ENCODE measurements around the gene BRD7.
A peak's percentile ranks its signal among the peaks of the same experiment; 100 is the strongest.

BRD7 gene

DNA sequence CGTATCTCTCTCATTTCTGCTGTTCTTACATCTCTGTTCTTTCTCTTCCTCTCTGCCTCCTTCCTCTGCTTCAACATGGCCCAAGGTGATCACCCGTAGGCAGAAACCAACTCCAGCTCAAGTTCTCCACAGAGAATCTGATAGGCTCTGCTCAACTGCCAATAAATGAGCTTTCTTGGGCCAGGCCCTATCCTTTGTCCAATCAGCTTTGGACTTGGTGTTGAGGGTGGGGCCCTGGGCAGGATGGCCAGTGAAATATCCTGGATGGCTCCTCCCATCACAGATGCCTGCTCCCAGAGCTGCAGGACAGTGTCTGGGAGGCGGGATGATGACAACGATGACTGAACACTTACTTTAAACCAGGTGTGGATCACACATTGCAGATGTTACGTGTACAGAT, 17.4 kb upstream of the BRD7 start:
- in situ Hi-C loops (cut with HindIII; ENCODE audit: low pct_ligation_motif_present, low sequenced_read_pairs), result no loop called here
- DNase-seq, result no peak
- H3K27me3 ChIP-seq (replicated peaks), result no peaks in the 10 kb centered on the region
- no peak overlapping the region for H3K27ac ChIP-seq
- TF ChIP-seq, protein P1, sequence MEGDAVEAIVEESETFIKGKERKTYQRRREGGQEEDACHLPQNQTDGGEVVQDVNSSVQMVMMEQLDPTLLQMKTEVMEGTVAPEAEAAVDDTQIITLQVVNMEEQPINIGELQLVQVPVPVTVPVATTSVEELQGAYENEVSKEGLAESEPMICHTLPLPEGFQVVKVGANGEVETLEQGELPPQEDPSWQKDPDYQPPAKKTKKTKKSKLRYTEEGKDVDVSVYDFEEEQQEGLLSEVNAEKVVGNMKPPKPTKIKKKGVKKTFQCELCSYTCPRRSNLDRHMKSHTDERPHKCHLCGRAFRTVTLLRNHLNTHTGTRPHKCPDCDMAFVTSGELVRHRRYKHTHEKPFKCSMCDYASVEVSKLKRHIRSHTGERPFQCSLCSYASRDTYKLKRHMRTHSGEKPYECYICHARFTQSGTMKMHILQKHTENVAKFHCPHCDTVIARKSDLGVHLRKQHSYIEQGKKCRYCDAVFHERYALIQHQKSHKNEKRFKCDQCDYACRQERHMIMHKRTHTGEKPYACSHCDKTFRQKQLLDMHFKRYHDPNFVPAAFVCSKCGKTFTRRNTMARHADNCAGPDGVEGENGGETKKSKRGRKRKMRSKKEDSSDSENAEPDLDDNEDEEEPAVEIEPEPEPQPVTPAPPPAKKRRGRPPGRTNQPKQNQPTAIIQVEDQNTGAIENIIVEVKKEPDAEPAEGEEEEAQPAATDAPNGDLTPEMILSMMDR (IDR thresholded peaks at IDR 0.05; ENCODE audit: low read depth, low read length, missing control alignments), result no peak
- no peaks in the 10 kb centered on the region for H3K36me3 ChIP-seq (replicated peaks)
- H3K4me3 ChIP-seq (ENCODE audit: low read depth, low read length), result no peak overlapping the region

DNA sequence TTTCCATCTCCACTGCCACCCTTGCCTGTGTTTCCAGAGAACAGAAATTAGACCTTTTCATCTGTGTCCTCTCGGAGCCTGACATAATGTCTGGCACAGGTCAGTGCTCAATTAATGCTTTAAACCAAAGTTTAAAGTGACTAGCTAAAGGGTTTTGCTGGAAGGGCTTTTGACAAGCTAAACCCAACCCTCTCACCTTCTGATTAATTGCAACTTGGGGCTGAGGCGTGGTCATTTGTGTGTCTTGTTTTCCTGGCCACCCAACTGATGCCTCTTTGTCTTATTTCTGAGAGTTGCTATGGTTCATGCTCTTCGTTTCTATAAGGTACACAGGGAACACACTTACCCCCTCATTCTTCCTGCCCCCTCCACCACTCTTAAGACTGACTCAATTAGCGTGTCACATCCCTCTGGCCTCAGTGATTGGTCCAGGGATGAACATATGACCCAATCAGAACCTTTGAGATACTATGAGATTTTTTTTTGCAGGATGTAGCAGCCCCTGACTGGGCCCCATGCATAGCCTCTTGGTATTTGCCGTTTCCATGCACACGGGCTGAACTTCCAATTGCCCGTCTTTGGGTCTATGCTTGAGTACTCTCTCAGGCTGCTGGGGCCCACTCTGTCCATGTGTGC, 15.8 kb upstream of the BRD7 start:
- in situ Hi-C loops (cut with HindIII; ENCODE audit: low pct_ligation_motif_present, low sequenced_read_pairs), result no loop called here
- TF ChIP-seq, protein P1 (IDR thresholded peaks at IDR 0.05; ENCODE audit: low read depth, low read length, missing control alignments), result no peak
- Histone ChIP-seq H3K27ac (no peak overlapping the region), H3K36me3 (replicated peaks) (no peaks in the 10 kb centered on the region), H3K4me3 (ENCODE audit: low read depth, low read length) (no peak overlapping the region), H3K27me3 (replicated peaks) (no peaks in the 10 kb centered on the region)
- DNase-seq, result no peak

- in situ Hi-C loops (cut with HindIII; ENCODE audit: low pct_ligation_motif_present, low sequenced_read_pairs), result no loop called here
- TF ChIP-seq, protein P1 (IDR thresholded peaks at IDR 0.05; ENCODE audit: low read depth, low read length, missing control alignments), result peak; percentile 38
- Histone ChIP-seq H3K36me3 (replicated peaks) (no peaks in the 10 kb centered on the region), H3K4me3 (ENCODE audit: low read depth, low read length) (no peak overlapping the region), H3K27ac (no peak overlapping the region), H3K27me3 (replicated peaks) (no peaks in the 10 kb centered on the region)
- no peak for DNase-seq
Observed at GRCh38 chr16:50381679-50382440, 13.1 kb upstream of the BRD7 start.

- no peak overlapping the region for H3K27ac ChIP-seq
- H3K36me3 ChIP-seq (replicated peaks), result no peaks in the 10 kb centered on the region
- DNase-seq, result no peak
- in situ Hi-C loops (cut with HindIII; ENCODE audit: low pct_ligation_motif_present, low sequenced_read_pairs), result no loop called here
- TF ChIP-seq, protein P1 (IDR thresholded peaks at IDR 0.05; ENCODE audit: low read depth, low read length, missing control alignments), result no peak
- H3K27me3 ChIP-seq (replicated peaks), result no peaks in the 10 kb centered on the region
- H3K4me3 ChIP-seq (ENCODE audit: low read depth, low read length), result no peak overlapping the region
Observed at GRCh38 chr16:50378417-50378816, 9.6 kb upstream of the BRD7 start.

DNA sequence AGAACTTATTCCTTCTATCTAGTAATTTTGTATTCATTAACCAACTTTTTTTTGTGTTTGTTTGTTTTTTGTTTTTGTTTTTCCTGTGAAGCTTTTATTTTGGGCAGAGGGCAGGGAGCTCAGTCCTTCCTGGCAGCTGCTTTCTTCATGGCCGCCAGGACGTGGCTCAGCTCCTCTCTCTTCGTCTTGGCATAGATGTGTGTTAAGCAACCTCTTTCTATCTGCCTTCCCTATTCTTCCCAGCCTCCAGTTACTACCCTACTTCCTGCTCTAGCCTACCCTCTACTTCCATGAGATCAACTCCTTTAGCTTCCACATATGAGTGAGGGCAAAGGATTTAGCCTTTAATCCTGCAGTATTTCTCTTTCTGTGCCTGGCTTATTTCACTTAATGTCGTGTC, 8.2 kb upstream of the BRD7 start:
- Histone ChIP-seq H3K4me3 (ENCODE audit: low read depth, low read length) (no peak overlapping the region), H3K27me3 (replicated peaks) (no peaks in the 10 kb centered on the region), H3K36me3 (replicated peaks) (no peaks in the 10 kb centered on the region), H3K27ac (no peak overlapping the region)
- in situ Hi-C loops (cut with HindIII; ENCODE audit: low pct_ligation_motif_present, low sequenced_read_pairs), result no loop called here
- no peak for DNase-seq
- TF ChIP-seq, protein P1 (IDR thresholded peaks at IDR 0.05; ENCODE audit: low read depth, low read length, missing control alignments), result no peak

All from brain microvascular endothelial cell (primary cell).